GM12873 (cell line): ENCODE measurements around the gene LHX1.

Experiments used
- TF ChIP-seq, protein P1 (sequence below): IDR thresholded peaks from 2 replicates; pipeline ENCODE4 v1.5.1; 2012; ENCODE audit warnings: low read depth, mild to moderate bottlenecking, moderate library complexity, low read length, control low read depth; ENCODE audit not compliant: insufficient read depth; ENCODE audit errors: missing control alignments

Gene LHX1

DNA sequence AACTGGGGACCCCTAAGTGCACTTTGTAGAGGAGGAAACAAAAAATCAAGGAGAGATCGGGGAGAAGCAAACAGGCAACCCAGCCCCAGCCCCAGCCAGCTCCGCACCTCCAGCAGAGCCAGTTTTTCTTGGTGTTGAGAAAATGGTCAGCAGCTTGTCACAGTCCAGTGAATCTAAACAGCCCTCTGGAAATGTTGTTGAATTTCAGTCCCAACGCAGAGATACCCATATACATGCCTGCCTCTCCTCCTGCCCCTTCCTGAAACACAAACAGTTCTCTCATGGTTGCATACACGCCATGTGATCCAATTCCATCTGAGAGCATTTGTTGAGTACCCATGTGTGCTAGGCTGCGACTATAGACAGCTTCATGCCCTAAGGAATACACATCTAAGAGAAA lies 42.4 kb upstream of the LHX1 start:
- TF ChIP-seq, protein P1, sequence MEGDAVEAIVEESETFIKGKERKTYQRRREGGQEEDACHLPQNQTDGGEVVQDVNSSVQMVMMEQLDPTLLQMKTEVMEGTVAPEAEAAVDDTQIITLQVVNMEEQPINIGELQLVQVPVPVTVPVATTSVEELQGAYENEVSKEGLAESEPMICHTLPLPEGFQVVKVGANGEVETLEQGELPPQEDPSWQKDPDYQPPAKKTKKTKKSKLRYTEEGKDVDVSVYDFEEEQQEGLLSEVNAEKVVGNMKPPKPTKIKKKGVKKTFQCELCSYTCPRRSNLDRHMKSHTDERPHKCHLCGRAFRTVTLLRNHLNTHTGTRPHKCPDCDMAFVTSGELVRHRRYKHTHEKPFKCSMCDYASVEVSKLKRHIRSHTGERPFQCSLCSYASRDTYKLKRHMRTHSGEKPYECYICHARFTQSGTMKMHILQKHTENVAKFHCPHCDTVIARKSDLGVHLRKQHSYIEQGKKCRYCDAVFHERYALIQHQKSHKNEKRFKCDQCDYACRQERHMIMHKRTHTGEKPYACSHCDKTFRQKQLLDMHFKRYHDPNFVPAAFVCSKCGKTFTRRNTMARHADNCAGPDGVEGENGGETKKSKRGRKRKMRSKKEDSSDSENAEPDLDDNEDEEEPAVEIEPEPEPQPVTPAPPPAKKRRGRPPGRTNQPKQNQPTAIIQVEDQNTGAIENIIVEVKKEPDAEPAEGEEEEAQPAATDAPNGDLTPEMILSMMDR = no peak

DNA sequence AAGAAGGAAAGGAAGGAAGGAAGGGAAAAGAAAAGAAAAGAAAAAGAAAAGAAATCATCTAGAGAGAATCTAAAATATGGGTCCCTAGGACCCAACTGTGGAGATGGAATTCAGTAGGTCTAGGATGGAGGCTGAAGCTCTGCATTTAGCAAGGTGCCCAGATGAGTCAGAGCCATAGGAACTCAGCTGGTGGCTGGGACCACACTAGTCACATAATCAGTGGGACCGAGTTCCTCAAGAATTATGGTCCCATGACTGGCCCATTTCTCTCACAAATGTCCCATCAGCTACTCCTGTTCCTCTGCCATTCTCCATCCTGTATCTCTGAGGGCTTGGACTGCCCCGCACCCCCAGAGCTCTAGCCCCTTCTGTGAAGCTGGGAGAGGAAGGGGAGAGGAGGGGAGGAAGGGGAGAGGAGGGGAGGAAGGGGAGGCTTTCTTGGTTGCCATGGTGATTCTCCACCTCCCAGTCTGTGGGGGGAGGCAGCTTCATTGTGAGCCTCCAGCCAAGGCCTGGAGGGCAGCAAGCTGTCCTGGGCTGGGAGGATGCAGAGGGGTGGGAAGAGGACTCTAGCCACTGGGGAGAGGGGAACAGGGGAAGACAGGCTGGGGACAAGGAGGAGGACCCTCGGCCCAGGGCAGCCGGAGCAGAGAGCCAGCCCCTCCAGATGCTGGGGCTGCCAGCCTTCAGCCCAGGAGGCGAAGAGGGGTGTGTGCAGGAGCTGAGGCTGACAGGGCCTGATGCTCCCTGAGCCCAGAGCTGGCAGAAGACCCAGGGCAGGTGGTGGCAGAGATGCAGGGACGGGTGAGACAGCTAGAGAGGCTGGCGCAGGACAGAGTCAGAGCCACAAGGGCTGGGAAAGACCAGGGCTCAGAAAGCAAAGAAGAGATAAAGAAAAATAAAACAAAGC lies 37.8 kb upstream of the LHX1 start:
- TF ChIP-seq, protein P1 = no peak

DNA sequence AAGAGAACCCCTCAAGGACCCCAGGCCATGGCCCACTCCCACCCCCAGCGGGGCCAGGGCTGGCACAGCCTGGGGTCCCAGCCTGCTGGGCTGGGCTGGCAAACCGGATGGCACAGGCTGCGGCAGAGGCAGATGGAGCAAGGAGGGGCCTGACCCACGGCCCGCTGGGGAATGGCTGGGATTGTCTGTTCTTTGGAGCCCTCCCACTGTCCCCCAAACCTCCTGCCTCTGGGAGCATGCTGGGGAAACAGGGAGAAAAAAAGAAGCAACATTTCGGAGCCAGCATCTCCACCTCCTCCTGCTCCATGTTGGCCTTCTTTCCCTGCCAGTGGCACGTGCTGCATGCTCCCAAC lies 37.1 kb upstream of the LHX1 start:
- TF ChIP-seq, protein P1 = no peak

DNA sequence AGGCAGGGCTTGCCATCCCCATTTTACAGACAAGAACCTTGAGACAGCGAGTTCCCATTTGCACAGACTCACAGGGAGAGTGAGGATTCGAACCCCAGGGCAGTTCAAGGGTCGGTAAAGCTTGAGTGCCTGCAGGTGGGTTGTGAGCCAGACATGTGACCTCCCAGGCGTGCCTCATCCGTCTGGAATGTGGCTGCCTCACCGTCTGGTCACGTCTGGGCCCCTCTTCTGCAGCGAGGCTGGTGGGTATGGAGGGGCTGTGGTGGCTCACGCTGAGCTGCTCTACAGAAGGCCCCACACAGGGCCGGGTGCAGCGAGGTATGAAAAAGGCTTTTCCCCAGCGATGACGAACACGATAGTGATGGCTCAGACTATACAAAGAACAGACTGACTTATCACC lies 35.8 kb upstream of the LHX1 start:
- TF ChIP-seq, protein P1 = no peak

DNA sequence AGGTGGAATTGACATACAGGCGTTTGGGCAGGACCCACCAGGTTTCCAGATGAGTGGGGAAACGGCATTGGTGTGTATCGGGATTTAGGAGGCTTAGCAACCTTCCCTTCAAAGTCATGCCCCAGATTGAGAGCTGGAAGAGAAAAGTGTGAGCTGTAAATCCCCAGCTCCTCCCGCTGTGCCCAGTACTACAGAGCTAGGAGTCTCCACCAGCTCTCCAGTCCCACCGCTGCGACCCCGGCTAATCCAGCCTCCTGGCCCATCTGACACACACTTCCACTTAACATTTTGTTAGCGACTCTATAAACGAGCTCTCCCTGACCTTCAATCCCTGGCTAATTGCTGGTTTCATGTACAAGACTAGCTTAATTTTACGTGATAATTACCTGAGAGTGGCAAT lies 29.9 kb upstream of the LHX1 start:
- TF ChIP-seq, protein P1 = no peak

DNA sequence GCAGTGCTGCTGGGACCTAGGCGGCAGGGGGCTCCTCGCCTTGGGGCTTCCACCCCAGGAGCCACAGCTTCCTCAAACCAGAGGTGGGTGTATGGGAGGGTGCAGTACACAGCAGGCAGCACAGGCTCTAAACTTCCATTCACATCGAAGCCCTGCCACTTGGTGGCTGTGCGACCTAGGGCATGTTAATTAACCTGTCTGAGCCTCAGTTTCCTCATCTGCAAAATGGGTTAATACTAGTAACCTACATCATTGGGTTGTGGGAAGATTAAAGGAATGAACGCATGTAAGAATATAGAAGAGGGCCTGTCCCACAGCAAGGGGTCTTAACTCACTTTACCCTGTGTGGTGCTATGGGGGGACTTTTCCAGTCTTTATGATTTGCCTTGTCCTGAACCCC lies 26.8 kb upstream of the LHX1 start:
- TF ChIP-seq, protein P1 = no peak

DNA sequence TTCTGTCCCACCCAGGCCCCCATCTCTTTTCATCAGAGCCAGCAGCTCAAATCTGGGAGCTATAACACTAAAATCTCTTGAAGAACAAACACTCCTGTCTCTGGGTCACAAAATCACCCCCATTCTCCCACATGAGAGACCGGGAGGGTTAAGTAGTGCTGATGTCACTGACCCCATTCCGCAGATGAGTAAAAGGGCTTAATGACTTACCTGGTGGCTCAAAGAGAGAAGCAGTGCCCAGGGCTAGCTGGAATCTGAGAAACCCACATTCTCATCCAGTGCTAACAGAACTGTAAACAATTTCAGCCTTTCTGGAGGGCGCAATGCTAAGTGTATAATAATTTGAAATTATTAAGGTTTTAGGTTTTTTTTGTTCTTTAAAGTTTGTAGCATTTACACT lies 26.3 kb upstream of the LHX1 start:
- TF ChIP-seq, protein P1 = no peak
